WTC11 (cell line): ENCODE measurements around the gene IPO11. TPM values are rescaled to one million over a fixed set of nuclear protein-coding genes. Genes with fewer than 3 reads are reported as not detected.

Source experiments
- ATAC-seq: fragments of 200-7000 bp; cut with Tn5 transposase; 2 replicates; pipeline ENCODE4 v1.10.0; 2021; ENCODE audit warnings: mild to moderate bottlenecking, moderate library complexity
- CTCF ChIA-PET: fragments of 300-600 bp; sonication (Branson Sonifier 250); formaldehyde crosslinking; loops from one replicate; lab custom pipeline; 2021; ENCODE audit warnings: antibody characterized with exemption; lab: Charles Lee
- POLR2A ChIA-PET: fragments of 350-600 bp; sonication (Branson Sonifier 250); formaldehyde crosslinking; loops from one replicate; lab custom pipeline; 2021; ENCODE audit warnings: antibody characterized with exemption; lab: Charles Lee
- DNase-seq: peaks from one replicate; pipeline ENCODE4 v3.0.0; 2021; ENCODE audit warnings: low spot score
- H3K27ac Mint-ChIP-seq: 2 replicates; pipeline ENCODE4 v1.8.0; 2021; ENCODE audit warnings: mixed read lengths
- H3K27me3 Mint-ChIP-seq: 2 replicates; pipeline ENCODE4 v1.8.0; 2021; ENCODE audit warnings: low read depth, mild to moderate bottlenecking, moderate library complexity, mixed read lengths
- H3K36me3 Mint-ChIP-seq: 2 replicates; pipeline ENCODE4 v1.8.0; 2021; ENCODE audit warnings: mixed read lengths
- H3K4me1 Mint-ChIP-seq: 2 replicates; pipeline ENCODE4 v1.8.0; 2022; ENCODE audit warnings: mixed read lengths
- H3K4me3 Mint-ChIP-seq: 2 replicates; pipeline ENCODE4 v1.8.0; 2021; ENCODE audit warnings: mild to moderate bottlenecking, moderate library complexity, mixed read lengths
- H3K9me3 Mint-ChIP-seq: 2 replicates; pipeline ENCODE4 v1.8.0; 2021; ENCODE audit warnings: mixed read lengths
- CREB1 ChIP-seq: sonication (generic); formaldehyde crosslinking; IDR thresholded peaks from 2 replicates; pipeline ENCODE4 v1.8.0; 2023; ENCODE audit warnings: mild to moderate bottlenecking, missing genetic modification reagents
- CREM ChIP-seq: sonication (generic); formaldehyde crosslinking; IDR thresholded peaks from 2 replicates; pipeline ENCODE4 v1.8.1; 2022; ENCODE audit warnings: mild to moderate bottlenecking, missing genetic modification reagents, moderate library complexity
- ELF4 ChIP-seq: sonication (generic); formaldehyde crosslinking; IDR thresholded peaks from 2 replicates; pipeline ENCODE4 v1.8.1; 2022; ENCODE audit warnings: low read depth, mild to moderate bottlenecking, moderate library complexity, missing genetic modification reagents
- GABPB1 ChIP-seq: sonication (generic); formaldehyde crosslinking; IDR thresholded peaks from 2 replicates; pipeline ENCODE4 v1.8.1; 2023; ENCODE audit warnings: mild to moderate bottlenecking, missing genetic modification reagents
- NR1H2 ChIP-seq: sonication (generic); formaldehyde crosslinking; IDR thresholded peaks from 2 replicates; pipeline ENCODE4 v1.9.0; 2021; ENCODE audit warnings: mild to moderate bottlenecking, moderate library complexity, missing genetic modification reagents
- ZNF232 ChIP-seq: sonication (generic); formaldehyde crosslinking; IDR thresholded peaks from 2 replicates; pipeline ENCODE4 v1.8.0; 2022; ENCODE audit warnings: mild to moderate bottlenecking, missing genetic modification reagents
- total RNA-seq: library from RNA; stranded (reverse); gene quantifications from 3 replicates; pipeline ENCODE4 v1.2.3, GENCODE V29; 2021
- TF ChIP-seq, protein P1 (sequence below): fragments of 200-600 bp; IDR thresholded peaks from 2 replicates; pipeline ENCODE4 v1.8.0; 2022; ENCODE audit warnings: antibody characterized with exemption
- TF ChIP-seq, protein P2 (sequence below): sonication (generic); formaldehyde crosslinking; IDR thresholded peaks from 2 replicates; pipeline ENCODE4 v1.8.1; 2022; ENCODE audit warnings: mild to moderate bottlenecking, missing genetic modification reagents, moderate library complexity, borderline replicate concordance
- TF ChIP-seq, protein P3 (sequence below): sonication (generic); formaldehyde crosslinking; IDR thresholded peaks from 2 replicates; pipeline ENCODE4 v1.8.1; 2023; ENCODE audit warnings: mild to moderate bottlenecking, missing genetic modification reagents, moderate library complexity
- TF ChIP-seq, protein P4 (sequence below): fragments of 250-450 bp; sonication (Bioruptor Pico); IDR thresholded peaks from 2 replicates; pipeline ENCODE4 v1.9.0; 2021; ENCODE audit warnings: mild to moderate bottlenecking
- TF ChIP-seq, protein P5 (sequence below): sonication (generic); formaldehyde crosslinking; IDR thresholded peaks from 2 replicates; pipeline ENCODE4 v1.8.1; 2023; ENCODE audit warnings: mild to moderate bottlenecking, moderate library complexity, missing genetic modification reagents
- TF ChIP-seq, protein P6 (sequence below): sonication (generic); formaldehyde crosslinking; IDR thresholded peaks from 2 replicates; pipeline ENCODE4 v1.8.0; 2022; ENCODE audit warnings: mild to moderate bottlenecking, missing genetic modification reagents
- TF ChIP-seq, protein P7 (sequence below): sonication (generic); formaldehyde crosslinking; IDR thresholded peaks from 2 replicates; pipeline ENCODE4 v1.8.0; 2023; ENCODE audit warnings: missing genetic modification reagents, mild to moderate bottlenecking, borderline replicate concordance
- TF ChIP-seq, protein P8 (sequence below): sonication (generic); formaldehyde crosslinking; IDR thresholded peaks from 2 replicates; pipeline ENCODE4 v1.8.0; 2022; ENCODE audit warnings: mild to moderate bottlenecking, missing genetic modification reagents
- TF ChIP-seq, protein P9 (sequence below): sonication (generic); formaldehyde crosslinking; conservative IDR thresholded peaks from 2 replicates; pipeline ENCODE4 v1.8.1; 2023; ENCODE audit warnings: mild to moderate bottlenecking, low read depth, missing genetic modification reagents, moderate library complexity
- TF ChIP-seq, protein P10 (sequence below): fragments of 250-450 bp; sonication (Bioruptor Pico); IDR thresholded peaks from 2 replicates; pipeline ENCODE4 v1.9.0; 2021; ENCODE audit warnings: moderate library complexity, mild to moderate bottlenecking, inconsistent platforms, borderline replicate concordance

IPO11 gene
- total RNA-seq, 1 experiment from 2014 or later: 61.9 TPM

DNA sequence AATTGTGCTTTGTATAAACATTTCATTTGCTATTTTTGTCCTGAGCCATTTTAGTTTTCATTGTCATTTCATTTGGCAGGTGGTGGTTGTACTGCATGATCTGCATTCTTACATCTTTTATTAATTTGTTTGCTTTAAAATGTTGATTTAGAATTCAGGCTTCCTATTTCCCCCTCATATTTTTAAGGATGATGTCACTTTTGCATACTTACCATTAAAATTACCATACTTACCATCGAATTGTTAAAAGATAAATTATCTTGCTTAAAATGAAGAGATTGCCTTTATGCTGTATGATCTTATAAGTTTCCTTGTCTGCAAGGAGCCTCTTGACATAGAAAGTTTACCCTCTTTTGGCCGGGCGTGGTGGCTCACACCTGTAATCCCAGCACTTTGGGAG, 40.0 kb upstream of the IPO11 start:
- H3K4me1 Mint-ChIP-seq: no peaks in the 10 kb centered on the region
- CTCF ChIA-PET: no interaction called here
- no peak for ATAC-seq
- H3K27ac Mint-ChIP-seq: no peak overlapping the region
- no peaks in the 10 kb centered on the region for H3K9me3 Mint-ChIP-seq
- TF ChIP-seq, protein P1, sequence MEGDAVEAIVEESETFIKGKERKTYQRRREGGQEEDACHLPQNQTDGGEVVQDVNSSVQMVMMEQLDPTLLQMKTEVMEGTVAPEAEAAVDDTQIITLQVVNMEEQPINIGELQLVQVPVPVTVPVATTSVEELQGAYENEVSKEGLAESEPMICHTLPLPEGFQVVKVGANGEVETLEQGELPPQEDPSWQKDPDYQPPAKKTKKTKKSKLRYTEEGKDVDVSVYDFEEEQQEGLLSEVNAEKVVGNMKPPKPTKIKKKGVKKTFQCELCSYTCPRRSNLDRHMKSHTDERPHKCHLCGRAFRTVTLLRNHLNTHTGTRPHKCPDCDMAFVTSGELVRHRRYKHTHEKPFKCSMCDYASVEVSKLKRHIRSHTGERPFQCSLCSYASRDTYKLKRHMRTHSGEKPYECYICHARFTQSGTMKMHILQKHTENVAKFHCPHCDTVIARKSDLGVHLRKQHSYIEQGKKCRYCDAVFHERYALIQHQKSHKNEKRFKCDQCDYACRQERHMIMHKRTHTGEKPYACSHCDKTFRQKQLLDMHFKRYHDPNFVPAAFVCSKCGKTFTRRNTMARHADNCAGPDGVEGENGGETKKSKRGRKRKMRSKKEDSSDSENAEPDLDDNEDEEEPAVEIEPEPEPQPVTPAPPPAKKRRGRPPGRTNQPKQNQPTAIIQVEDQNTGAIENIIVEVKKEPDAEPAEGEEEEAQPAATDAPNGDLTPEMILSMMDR: no peak
- TF ChIP-seq, protein P2, sequence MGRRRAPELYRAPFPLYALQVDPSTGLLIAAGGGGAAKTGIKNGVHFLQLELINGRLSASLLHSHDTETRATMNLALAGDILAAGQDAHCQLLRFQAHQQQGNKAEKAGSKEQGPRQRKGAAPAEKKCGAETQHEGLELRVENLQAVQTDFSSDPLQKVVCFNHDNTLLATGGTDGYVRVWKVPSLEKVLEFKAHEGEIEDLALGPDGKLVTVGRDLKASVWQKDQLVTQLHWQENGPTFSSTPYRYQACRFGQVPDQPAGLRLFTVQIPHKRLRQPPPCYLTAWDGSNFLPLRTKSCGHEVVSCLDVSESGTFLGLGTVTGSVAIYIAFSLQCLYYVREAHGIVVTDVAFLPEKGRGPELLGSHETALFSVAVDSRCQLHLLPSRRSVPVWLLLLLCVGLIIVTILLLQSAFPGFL (CRISPR knock-in tag): no peak
- TF ChIP-seq GABPB1 (CRISPR knock-in tag) (no peak), NR1H2 (CRISPR knock-in tag) (no peak), ZNF232 (CRISPR knock-in tag) (no peak), ELF4 (CRISPR knock-in tag) (no peak), CREB1 (no peak), CREM (CRISPR knock-in tag) (no peak)
- TF ChIP-seq, protein P3, sequence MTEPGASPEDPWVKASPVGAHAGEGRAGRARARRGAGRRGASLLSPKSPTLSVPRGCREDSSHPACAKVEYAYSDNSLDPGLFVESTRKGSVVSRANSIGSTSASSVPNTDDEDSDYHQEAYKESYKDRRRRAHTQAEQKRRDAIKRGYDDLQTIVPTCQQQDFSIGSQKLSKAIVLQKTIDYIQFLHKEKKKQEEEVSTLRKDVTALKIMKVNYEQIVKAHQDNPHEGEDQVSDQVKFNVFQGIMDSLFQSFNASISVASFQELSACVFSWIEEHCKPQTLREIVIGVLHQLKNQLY (CRISPR knock-in tag): no peak
- TF ChIP-seq, protein P4, sequence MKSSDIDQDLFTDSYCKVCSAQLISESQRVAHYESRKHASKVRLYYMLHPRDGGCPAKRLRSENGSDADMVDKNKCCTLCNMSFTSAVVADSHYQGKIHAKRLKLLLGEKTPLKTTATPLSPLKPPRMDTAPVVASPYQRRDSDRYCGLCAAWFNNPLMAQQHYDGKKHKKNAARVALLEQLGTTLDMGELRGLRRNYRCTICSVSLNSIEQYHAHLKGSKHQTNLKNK (CRISPR knock-in tag): no peak
- TF ChIP-seq, protein P5, sequence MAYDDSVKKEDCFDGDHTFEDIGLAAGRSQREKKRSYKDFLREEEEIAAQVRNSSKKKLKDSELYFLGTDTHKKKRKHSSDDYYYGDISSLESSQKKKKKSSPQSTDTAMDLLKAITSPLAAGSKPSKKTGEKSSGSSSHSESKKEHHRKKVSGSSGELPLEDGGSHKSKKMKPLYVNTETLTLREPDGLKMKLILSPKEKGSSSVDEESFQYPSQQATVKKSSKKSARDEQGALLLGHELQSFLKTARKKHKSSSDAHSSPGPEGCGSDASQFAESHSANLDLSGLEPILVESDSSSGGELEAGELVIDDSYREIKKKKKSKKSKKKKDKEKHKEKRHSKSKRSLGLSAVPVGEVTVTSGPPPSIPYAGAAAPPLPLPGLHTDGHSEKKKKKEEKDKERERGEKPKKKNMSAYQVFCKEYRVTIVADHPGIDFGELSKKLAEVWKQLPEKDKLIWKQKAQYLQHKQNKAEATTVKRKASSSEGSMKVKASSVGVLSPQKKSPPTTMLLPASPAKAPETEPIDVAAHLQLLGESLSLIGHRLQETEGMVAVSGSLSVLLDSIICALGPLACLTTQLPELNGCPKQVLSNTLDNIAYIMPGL (CRISPR knock-in tag): no peak
- TF ChIP-seq, protein P6, sequence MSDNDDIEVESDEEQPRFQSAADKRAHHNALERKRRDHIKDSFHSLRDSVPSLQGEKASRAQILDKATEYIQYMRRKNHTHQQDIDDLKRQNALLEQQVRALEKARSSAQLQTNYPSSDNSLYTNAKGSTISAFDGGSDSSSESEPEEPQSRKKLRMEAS (CRISPR knock-in tag): no peak
- TF ChIP-seq, protein P7, sequence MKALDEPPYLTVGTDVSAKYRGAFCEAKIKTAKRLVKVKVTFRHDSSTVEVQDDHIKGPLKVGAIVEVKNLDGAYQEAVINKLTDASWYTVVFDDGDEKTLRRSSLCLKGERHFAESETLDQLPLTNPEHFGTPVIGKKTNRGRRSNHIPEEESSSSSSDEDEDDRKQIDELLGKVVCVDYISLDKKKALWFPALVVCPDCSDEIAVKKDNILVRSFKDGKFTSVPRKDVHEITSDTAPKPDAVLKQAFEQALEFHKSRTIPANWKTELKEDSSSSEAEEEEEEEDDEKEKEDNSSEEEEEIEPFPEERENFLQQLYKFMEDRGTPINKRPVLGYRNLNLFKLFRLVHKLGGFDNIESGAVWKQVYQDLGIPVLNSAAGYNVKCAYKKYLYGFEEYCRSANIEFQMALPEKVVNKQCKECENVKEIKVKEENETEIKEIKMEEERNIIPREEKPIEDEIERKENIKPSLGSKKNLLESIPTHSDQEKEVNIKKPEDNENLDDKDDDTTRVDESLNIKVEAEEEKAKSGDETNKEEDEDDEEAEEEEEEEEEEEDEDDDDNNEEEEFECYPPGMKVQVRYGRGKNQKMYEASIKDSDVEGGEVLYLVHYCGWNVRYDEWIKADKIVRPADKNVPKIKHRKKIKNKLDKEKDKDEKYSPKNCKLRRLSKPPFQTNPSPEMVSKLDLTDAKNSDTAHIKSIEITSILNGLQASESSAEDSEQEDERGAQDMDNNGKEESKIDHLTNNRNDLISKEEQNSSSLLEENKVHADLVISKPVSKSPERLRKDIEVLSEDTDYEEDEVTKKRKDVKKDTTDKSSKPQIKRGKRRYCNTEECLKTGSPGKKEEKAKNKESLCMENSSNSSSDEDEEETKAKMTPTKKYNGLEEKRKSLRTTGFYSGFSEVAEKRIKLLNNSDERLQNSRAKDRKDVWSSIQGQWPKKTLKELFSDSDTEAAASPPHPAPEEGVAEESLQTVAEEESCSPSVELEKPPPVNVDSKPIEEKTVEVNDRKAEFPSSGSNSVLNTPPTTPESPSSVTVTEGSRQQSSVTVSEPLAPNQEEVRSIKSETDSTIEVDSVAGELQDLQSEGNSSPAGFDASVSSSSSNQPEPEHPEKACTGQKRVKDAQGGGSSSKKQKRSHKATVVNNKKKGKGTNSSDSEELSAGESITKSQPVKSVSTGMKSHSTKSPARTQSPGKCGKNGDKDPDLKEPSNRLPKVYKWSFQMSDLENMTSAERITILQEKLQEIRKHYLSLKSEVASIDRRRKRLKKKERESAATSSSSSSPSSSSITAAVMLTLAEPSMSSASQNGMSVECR (CRISPR knock-in tag): no peak
- TF ChIP-seq, protein P8, sequence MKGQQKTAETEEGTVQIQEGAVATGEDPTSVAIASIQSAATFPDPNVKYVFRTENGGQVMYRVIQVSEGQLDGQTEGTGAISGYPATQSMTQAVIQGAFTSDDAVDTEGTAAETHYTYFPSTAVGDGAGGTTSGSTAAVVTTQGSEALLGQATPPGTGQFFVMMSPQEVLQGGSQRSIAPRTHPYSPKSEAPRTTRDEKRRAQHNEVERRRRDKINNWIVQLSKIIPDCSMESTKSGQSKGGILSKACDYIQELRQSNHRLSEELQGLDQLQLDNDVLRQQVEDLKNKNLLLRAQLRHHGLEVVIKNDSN: no peak
- TF ChIP-seq, protein P9, sequence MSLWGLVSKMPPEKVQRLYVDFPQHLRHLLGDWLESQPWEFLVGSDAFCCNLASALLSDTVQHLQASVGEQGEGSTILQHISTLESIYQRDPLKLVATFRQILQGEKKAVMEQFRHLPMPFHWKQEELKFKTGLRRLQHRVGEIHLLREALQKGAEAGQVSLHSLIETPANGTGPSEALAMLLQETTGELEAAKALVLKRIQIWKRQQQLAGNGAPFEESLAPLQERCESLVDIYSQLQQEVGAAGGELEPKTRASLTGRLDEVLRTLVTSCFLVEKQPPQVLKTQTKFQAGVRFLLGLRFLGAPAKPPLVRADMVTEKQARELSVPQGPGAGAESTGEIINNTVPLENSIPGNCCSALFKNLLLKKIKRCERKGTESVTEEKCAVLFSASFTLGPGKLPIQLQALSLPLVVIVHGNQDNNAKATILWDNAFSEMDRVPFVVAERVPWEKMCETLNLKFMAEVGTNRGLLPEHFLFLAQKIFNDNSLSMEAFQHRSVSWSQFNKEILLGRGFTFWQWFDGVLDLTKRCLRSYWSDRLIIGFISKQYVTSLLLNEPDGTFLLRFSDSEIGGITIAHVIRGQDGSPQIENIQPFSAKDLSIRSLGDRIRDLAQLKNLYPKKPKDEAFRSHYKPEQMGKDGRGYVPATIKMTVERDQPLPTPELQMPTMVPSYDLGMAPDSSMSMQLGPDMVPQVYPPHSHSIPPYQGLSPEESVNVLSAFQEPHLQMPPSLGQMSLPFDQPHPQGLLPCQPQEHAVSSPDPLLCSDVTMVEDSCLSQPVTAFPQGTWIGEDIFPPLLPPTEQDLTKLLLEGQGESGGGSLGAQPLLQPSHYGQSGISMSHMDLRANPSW: no peak
- TF ChIP-seq, protein P10, sequence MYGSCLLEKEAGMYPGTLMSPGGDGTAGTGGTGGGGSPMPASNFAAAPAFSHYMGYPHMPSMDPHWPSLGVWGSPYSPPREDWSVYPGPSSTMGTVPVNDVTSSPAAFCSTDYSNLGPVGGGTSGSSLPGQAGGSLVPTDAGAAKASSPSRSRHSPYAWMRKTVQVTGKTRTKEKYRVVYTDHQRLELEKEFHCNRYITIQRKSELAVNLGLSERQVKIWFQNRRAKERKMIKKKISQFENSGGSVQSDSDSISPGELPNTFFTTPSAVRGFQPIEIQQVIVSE: no peak
- TF ChIP-seq, all 79 proteins: peak for 0
- POLR2A ChIA-PET: no interaction called here
- DNase-seq: no peak
- Mint-ChIP-seq H3K4me3 (no peak overlapping the region), H3K36me3 (peaks cover 43% of the 10 kb centered on the region), H3K27me3 (no peaks in the 10 kb centered on the region)
